CD4-positive, alpha-beta memory T cell (primary cell): Measurements from ENCODE around the gene TCF4. TPM values are rescaled to one million over a fixed set of nuclear protein-coding genes. Genes with fewer than 3 reads are reported as not detected.
A peak's percentile ranks its signal among the peaks of the same experiment; 100 is the strongest.

Source experiments
- CTCF ChIA-PET: fragments of 350-600 bp; sonication (Branson Sonifier 250); formaldehyde crosslinking; loops from one replicate; lab custom pipeline; 2021; ENCODE audit warnings: inconsistent platforms; ENCODE audit not compliant: partially characterized antibody; lab: Charles Lee
- POLR2A ChIA-PET: fragments of 350-600 bp; sonication (Branson Sonifier 250); formaldehyde crosslinking; loops from one replicate; lab custom pipeline; 2021; ENCODE audit not compliant: partially characterized antibody; lab: Charles Lee
- DNase-seq, 5 donors: peaks; one replicate each; pipeline versions ENCODE4 v3.0.0 to v3.0.0-alpha.2; 2020 to 2022; ENCODE audit warnings: mixed read lengths in 1 of 5
- H3K27ac ChIP-seq: one replicate; pipeline ENCODE4 v1.7.0; 2013; ENCODE audit warnings: low read depth, low read length
- H3K27me3 ChIP-seq: 2 replicates; pipeline ENCODE4 v1.7.0; 2013; ENCODE audit warnings: mild to moderate bottlenecking, low read length, moderate library complexity; ENCODE audit not compliant: insufficient read depth
- H3K36me3 ChIP-seq: 2 replicates; pipeline ENCODE4 v1.7.0; 2013; ENCODE audit warnings: mild to moderate bottlenecking, low read length, moderate library complexity; ENCODE audit not compliant: insufficient read depth
- H3K4me1 ChIP-seq: 2 replicates; pipeline ENCODE4 v1.7.0; 2013; ENCODE audit warnings: mild to moderate bottlenecking, low read length, moderate library complexity; ENCODE audit not compliant: insufficient read depth
- H3K4me3 ChIP-seq, 2 donors: one replicate each; pipeline ENCODE4 v1.7.0; 2013; ENCODE audit warnings: low read length in 2 of 2, mild to moderate bottlenecking in 1 of 2
- H3K9me3 ChIP-seq, 2 donors: one replicate each; pipeline ENCODE4 v1.7.0; 2013; ENCODE audit warnings: low read length in 2 of 2, control low read depth in 1 of 2; ENCODE audit not compliant: control insufficient read depth in 1 of 2
- H3K27ac Mint-ChIP-seq, 7 donors: one replicate each; pipeline ENCODE4 v1.8.0; 2020 to 2021; ENCODE audit warnings: mixed read lengths in 7 of 7, mild to moderate bottlenecking in 6 of 7, inconsistent platforms in 3 of 7, moderate library complexity in 3 of 7
- H3K27me3 Mint-ChIP-seq, 2 donors: one replicate each; pipeline ENCODE4 v1.8.0; 2020 to 2021; ENCODE audit warnings: mixed read lengths in 2 of 2
- H3K36me3 Mint-ChIP-seq, 2 donors: one replicate each; pipeline ENCODE4 v1.8.0; 2020 to 2021; ENCODE audit warnings: mixed read lengths in 2 of 2, inconsistent platforms in 1 of 2, mild to moderate bottlenecking in 1 of 2
- H3K4me1 Mint-ChIP-seq, 4 donors: one replicate each; pipeline ENCODE4 v1.8.0; 2020 to 2021; ENCODE audit warnings: mixed read lengths in 4 of 4, mild to moderate bottlenecking in 1 of 4
- H3K4me3 Mint-ChIP-seq, 8 donors: one replicate each; pipeline ENCODE4 v1.8.0; 2020 to 2021; ENCODE audit warnings: mixed read lengths in 8 of 8, mild to moderate bottlenecking in 7 of 8, moderate library complexity in 6 of 8, inconsistent platforms in 3 of 8
- H3K9me3 Mint-ChIP-seq, 8 donors: one replicate each; pipeline ENCODE4 v1.8.0; 2020 to 2021; ENCODE audit warnings: mixed read lengths in 8 of 8, mild to moderate bottlenecking in 5 of 8, inconsistent platforms in 3 of 8, moderate library complexity in 1 of 8
- intact Hi-C: fragments of 100-400 bp; cut with micrococcal nuclease; formaldehyde crosslinking; loops from one replicate; pipeline ENCODE4 v1.15.1; 2023
- polyA plus RNA-seq, 2 donors: library from polyadenylated mRNA; unstranded; fragments of 300-500 nt; fragmentation: Illumina TruSeq; gene quantifications; one replicate each; pipeline ENCODE4 v1.2.3, GENCODE V29; 2021
- total RNA-seq, 2 experiments: library from RNA; stranded (reverse); gene quantifications; one replicate each; pipeline ENCODE4 v1.2.3, GENCODE V29; 2021

The TCF4 gene
- total and polyA plus RNA-seq, 4 experiments from 2014 or later = 0.11 to 2.2 (median 0.76) TPM

DNA sequence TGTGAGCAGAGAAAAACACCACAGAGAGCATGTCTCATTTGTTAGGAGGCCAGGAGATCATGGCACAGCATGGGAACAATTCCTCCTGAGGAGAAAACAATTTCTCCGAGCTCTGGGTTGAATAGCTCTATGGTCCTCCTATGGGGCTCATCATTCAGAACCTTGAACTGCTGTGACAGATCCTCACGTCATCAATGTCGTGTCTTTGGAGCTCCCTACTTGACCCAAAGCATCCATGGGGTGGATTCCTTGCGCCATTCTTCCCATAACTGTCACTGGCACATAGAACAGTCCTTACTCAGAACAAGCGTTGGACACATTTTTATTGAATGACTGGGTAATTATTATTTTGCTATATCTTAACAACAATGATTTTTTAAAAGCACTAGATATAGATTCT, 15.8 kb upstream of the TCF4 start:
- Histone ChIP-seq H3K27me3 (no peaks in the 10 kb centered on the region), H3K27ac (no peak overlapping the region), H3K9me3 (no peaks in the 10 kb centered on the region), H3K36me3 (no peaks in the 10 kb centered on the region), H3K4me3 (no peak overlapping the region), H3K4me1 (no peaks in the 10 kb centered on the region)
- H3K27ac Mint-ChIP-seq = no peak overlapping the region
- intact Hi-C loops = no loop called here
- H3K4me1 Mint-ChIP-seq = no peaks in the 10 kb centered on the region
- CTCF ChIA-PET = no interaction called here
- peaks cover 0 to 2% of the 10 kb centered on the region in 2 donors for H3K27me3 Mint-ChIP-seq
- POLR2A ChIA-PET = no interaction called here
- H3K9me3 Mint-ChIP-seq = peaks cover 0 to 3% (median under 1%) of the 10 kb centered on the region in 8 donors
- H3K36me3 Mint-ChIP-seq = no peaks in the 10 kb centered on the region
- no peak for DNase-seq
- no peak overlapping the region for H3K4me3 Mint-ChIP-seq

DNA sequence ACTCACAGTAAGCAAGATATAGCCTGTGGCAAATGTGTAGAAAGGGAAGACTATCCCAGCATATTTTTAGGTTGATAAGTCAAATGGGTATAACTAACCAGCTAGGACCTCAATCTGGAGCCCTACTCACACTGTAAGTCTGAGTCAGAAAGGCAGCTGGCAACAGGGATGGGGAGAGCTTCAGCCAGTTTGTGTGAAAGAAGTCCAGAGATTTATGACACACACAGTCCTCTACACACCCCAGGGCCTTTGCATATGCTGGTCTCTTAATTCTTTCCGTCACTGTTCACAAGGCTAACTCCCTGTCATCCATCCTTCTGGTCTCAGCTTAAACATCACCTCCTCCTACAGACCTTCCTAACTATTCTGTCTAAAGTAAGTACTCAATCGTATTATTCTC, 5.9 kb upstream of the TCF4 start:
- H3K27ac Mint-ChIP-seq = no peak overlapping the region
- CTCF ChIA-PET = no interaction called here

DNA sequence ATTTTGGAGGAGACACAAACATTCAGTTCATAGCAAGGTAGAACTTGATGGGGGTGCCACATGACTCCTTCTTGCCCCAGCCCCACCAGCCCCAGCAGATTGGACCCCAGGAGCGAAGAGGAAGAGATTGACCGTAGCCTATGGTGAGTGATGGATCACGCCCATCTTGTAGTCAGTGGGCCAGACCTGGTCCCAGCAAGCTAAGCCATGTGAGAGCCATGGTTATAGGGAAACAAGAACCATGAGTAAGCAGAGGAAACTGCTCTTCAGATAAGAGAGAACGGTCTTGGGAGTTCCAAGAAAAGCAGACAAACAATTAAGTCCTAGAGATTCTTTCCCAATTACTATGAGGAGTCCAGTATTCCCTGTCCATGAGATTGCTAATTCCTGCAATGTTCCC, 4.6 kb upstream of the TCF4 start:
- no peaks in the 10 kb centered on the region for H3K4me1 ChIP-seq
- intact Hi-C loops = no loop called here
- peaks cover 6 to 11% (median 8%) of the 10 kb centered on the region in 4 donors for H3K4me1 Mint-ChIP-seq
- peaks cover 0 to 25% (median 8%) of the 10 kb centered on the region in 8 donors for H3K9me3 Mint-ChIP-seq
- H3K27ac ChIP-seq = no peak overlapping the region
- H3K4me3 Mint-ChIP-seq = no peak overlapping the region
- peaks cover 0 to 3% of the 10 kb centered on the region in 2 donors for H3K36me3 Mint-ChIP-seq
- no peak for DNase-seq
- CTCF ChIA-PET = no interaction called here
- H3K27me3 Mint-ChIP-seq = peaks cover 13 to 16% of the 10 kb centered on the region in 2 donors
- peaks cover 5% of the 10 kb centered on the region for H3K27me3 ChIP-seq
- POLR2A ChIA-PET = no interaction called here
- no peak overlapping the region for H3K4me3 ChIP-seq
- no peaks in the 10 kb centered on the region for H3K36me3 ChIP-seq
- H3K27ac Mint-ChIP-seq = no peak overlapping the region
- no peaks in the 10 kb centered on the region for H3K9me3 ChIP-seq

More for the DNA sequence above, 5.9 kb upstream of the TCF4 start:
- POLR2A ChIA-PET = no interaction called here
- DNase-seq = no peak
- H3K36me3 Mint-ChIP-seq = no peaks in the 10 kb centered on the region
- H3K36me3 ChIP-seq = no peaks in the 10 kb centered on the region
- intact Hi-C loops = no loop called here
- no peaks in the 10 kb centered on the region for H3K4me1 ChIP-seq
- peaks cover 6 to 10% of the 10 kb centered on the region in 2 donors for H3K27me3 Mint-ChIP-seq
- H3K9me3 ChIP-seq = no peaks in the 10 kb centered on the region
- peaks cover 0 to 20% (median 7%) of the 10 kb centered on the region in 8 donors for H3K9me3 Mint-ChIP-seq
- peaks cover 0 to 3% (median 2%) of the 10 kb centered on the region in 4 donors for H3K4me1 Mint-ChIP-seq
- no peak overlapping the region for H3K4me3 ChIP-seq
- no peak overlapping the region for H3K4me3 Mint-ChIP-seq
- H3K27me3 ChIP-seq = no peaks in the 10 kb centered on the region
- no peak overlapping the region for H3K27ac ChIP-seq

DNA sequence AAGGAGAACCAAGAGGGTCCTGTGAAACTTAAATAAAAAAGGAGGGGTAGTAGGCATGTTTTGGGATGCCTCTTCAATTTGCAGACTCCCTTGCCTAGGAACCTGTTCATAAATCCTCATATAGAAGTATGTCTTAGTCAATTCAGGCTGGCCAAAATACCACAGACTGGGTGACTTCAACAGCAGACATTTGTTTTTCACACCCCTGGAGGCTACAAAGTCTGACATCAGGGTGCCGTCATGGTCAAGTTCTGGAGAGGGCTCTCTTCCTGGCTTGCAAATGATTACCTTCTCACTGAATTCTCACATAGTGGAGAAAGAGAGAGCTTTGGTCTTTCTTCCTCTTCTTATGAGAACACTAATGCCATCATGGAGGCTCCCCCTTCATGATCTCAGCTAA, 4.1 kb upstream of the TCF4 start:
- POLR2A ChIA-PET = no interaction called here
- H3K4me1 ChIP-seq = no peaks in the 10 kb centered on the region
- Mint-ChIP-seq H3K4me3 (no peak overlapping the region), H3K9me3 (peaks cover 0 to 25% (median 8%) of the 10 kb centered on the region in 8 donors), H3K27me3 (peaks cover 15 to 20% of the 10 kb centered on the region in 2 donors), H3K36me3 (peaks cover 0 to 3% of the 10 kb centered on the region in 2 donors), H3K4me1 (peaks cover 7 to 15% (median 10%) of the 10 kb centered on the region in 4 donors), H3K27ac (no peak overlapping the region)
- intact Hi-C loops = no loop called here
- CTCF ChIA-PET = no interaction called here
- H3K9me3 ChIP-seq = no peaks in the 10 kb centered on the region
- H3K36me3 ChIP-seq = no peaks in the 10 kb centered on the region
- peaks cover 5% of the 10 kb centered on the region for H3K27me3 ChIP-seq
- H3K27ac ChIP-seq = no peak overlapping the region
- H3K4me3 ChIP-seq = no peak overlapping the region
- no peak for DNase-seq

DNA sequence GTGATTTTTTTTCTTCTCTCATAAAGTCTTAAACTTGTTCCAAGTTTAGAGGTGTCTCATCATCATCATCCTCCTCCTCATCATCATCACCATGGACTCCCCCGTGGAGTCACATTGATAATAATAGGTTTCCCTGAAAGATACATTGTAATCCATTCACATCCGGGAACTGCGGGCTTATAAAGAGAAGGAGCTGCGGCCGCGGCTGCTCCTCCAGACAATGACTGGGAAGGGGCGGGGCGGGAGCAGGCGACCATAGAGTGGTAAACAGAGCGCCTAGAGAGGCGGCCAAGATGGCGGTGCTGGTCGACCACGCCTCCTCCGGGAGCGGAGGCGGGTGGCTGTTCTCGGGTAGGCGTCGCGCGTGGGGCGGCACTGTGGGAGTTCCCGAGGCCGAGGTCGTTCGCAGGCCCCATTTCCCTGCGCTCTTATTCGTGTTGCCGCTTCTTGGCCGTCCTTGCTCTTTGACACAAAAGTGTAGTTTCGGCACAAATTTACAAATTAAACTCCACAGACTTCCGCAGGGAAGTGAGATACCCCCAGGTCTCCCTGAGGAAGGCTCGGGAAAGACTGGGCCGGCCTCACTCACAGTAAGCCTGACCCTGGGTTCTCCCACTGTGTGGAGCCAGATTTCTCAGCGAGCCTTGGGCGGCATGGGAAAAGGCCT, 1.8 kb upstream of the TCF4 start:
- intact Hi-C loops = no loop called here
- no peak overlapping the region for H3K27ac Mint-ChIP-seq
- ChIA-PET POLR2A (no interaction called here), CTCF (no interaction called here)
- no peak overlapping the region for H3K27ac ChIP-seq
- H3K4me1 ChIP-seq = no peaks in the 10 kb centered on the region
- H3K9me3 Mint-ChIP-seq = peaks cover 0 to 35% (median 9%) of the 10 kb centered on the region in 8 donors
- peaks cover 0 to 3% of the 10 kb centered on the region in 2 donors for H3K36me3 Mint-ChIP-seq
- peak; percentile 21 to 55 (median 46) for DNase-seq
- H3K4me3 Mint-ChIP-seq = peak overlapping the region in 7 of 8 donors; percentile 39 to 87 (median 73)
- no peaks in the 10 kb centered on the region for H3K9me3 ChIP-seq
- H3K36me3 ChIP-seq = no peaks in the 10 kb centered on the region
- H3K27me3 ChIP-seq = peaks cover 5% of the 10 kb centered on the region
- H3K4me1 Mint-ChIP-seq = peaks cover 9 to 24% (median 12%) of the 10 kb centered on the region in 4 donors
- H3K27me3 Mint-ChIP-seq = peaks cover 36% of the 10 kb centered on the region in 2 donors
- no peak overlapping the region for H3K4me3 ChIP-seq

DNA sequence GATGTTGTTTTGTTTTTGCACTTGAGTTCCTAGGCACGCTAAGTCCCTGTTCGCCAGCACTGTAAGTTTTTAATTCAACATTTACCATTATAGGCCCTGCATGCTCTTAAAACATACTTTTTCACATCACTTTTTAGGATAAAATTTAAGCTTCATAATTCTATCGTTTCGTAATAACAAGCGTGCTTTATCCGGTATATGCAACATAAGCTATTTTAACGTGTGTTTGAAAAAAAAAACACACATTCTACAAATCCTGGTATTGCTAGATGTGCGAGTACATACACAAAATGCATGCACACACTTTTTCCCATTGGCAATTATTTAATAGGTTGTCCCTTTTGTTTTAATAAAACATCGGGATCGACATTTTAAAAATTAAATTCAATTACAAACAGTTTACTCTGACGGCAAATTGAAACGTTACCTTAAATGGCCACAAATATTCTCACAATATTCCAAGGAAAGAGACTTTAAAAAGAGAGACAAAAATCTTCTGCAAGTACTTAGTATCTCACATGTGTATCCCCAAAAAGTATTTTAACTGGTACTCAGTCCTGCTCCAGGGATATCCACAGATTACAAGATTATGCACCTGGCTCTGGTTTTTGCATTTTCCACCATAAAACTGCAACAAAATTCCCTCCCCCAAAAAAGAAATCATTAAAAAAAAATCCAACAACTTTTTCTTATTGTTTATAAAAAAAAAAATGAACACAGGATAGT, 1.0 kb upstream of the TCF4 start:
- H3K4me3 Mint-ChIP-seq = peak overlapping the region in 7 of 8 donors; percentile 36 to 87 (median 77)
- no peaks in the 10 kb centered on the region for H3K4me1 ChIP-seq
- peaks cover 9 to 24% (median 12%) of the 10 kb centered on the region in 4 donors for H3K4me1 Mint-ChIP-seq
- ChIA-PET POLR2A (no interaction called here), CTCF (no interaction called here)
- H3K27ac ChIP-seq = no peak overlapping the region
- peaks cover 5% of the 10 kb centered on the region for H3K27me3 ChIP-seq
- H3K27ac Mint-ChIP-seq = no peak overlapping the region
- peaks cover 0 to 3% of the 10 kb centered on the region in 2 donors for H3K36me3 Mint-ChIP-seq
- no peaks in the 10 kb centered on the region for H3K9me3 ChIP-seq
- H3K4me3 ChIP-seq = peak overlapping the region in 1 of 2 donors; percentile 26
- no peak for DNase-seq
- intact Hi-C loops = no loop called here
- H3K27me3 Mint-ChIP-seq = peaks cover 36 to 38% of the 10 kb centered on the region in 2 donors
- H3K9me3 Mint-ChIP-seq = peaks cover 0 to 31% (median 9%) of the 10 kb centered on the region in 8 donors
- H3K36me3 ChIP-seq = no peaks in the 10 kb centered on the region

DNA sequence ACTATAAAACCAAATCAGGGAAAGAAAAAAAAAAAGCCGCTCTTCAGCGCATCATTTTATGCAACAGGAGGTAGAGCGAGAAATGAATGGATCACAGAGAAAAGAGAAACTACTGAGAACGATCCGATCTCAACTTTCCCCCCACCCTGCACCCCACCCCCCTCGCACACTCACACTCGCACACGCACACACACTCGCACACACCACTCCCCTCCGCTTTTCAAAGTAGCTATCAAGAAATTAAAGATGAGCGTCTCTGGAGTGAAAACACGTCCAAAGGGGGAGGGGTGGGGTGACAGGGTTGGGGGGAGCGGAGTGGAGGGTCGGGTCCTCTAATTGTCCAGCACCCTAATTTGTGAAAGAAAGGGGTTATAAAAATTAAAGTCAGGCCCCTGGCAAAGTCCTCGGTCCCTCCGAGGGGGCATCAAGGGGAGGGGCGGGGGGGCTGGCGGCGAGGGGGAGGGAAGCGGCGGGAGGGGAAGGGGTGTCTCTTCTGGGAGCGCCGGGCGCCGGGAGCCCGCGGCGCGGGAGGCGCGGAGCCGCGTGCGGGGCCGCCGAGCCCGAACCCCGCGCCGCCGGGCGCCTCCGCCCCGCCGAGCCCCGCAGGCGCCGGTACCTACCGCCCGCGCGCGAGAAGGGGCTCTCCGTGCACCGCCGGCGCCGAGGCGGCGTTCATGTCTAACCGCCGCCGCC, 428 bp downstream of the TCF4 start:
- peak overlapping the region; percentile 57 to 82 (median 79) for H3K4me3 Mint-ChIP-seq
- peaks cover 0 to 34% (median 9%) of the 10 kb centered on the region in 8 donors for H3K9me3 Mint-ChIP-seq
- H3K27ac Mint-ChIP-seq = no peak overlapping the region
- intact Hi-C loops = no loop called here
- H3K27ac ChIP-seq = no peak overlapping the region
- peaks cover 0 to 3% of the 10 kb centered on the region in 2 donors for H3K36me3 Mint-ChIP-seq
- peaks cover 9 to 24% (median 12%) of the 10 kb centered on the region in 4 donors for H3K4me1 Mint-ChIP-seq
- no peaks in the 10 kb centered on the region for H3K36me3 ChIP-seq
- no peak overlapping the region for H3K4me3 ChIP-seq
- H3K27me3 Mint-ChIP-seq = peaks cover 36 to 38% of the 10 kb centered on the region in 2 donors
- POLR2A ChIA-PET = no interaction called here
- CTCF ChIA-PET = no interaction called here
- no peaks in the 10 kb centered on the region for H3K9me3 ChIP-seq
- DNase-seq = no peak
- H3K4me1 ChIP-seq = no peaks in the 10 kb centered on the region
- peaks cover 5% of the 10 kb centered on the region for H3K27me3 ChIP-seq
